GM19025 (cell line): ENCODE measurements around the gene SMARCD1.
"Not testable (repeated sequence)": the region's sequence is repeated elsewhere in the genome, so short reads cannot be mapped to it uniquely, and the experiment has no call there.

Source experiments
- ATAC-seq: cut with Tn5 transposase; IDR thresholded peaks from one replicate; pipeline ENCODE4 v1.9.1; 2021; ENCODE audit warnings: mild to moderate bottlenecking, low read depth, moderate library complexity; ENCODE audit not compliant: unreplicated experiment

SMARCD1 gene

DNA sequence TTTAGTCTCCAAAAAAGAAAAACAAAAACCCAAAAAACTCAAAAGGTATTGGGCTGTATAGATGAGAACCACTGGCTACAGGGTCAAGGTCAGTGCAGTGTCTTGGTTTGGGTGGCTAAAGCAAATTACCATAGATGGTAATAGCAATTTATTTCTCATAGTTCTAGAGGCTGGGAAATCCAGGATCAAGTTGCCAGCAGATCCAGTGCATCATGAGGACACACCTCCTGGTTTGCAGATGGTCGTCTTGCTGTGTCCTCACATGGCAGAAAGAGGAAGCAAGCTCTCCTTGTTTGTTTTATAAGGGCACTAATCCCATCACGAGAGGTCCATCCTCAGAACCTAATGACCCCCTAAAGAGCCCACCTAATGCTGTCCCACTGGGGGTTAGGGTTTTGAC is 38.1 kb downstream of the SMARCD1 start:
- ATAC-seq: no peak

DNA sequence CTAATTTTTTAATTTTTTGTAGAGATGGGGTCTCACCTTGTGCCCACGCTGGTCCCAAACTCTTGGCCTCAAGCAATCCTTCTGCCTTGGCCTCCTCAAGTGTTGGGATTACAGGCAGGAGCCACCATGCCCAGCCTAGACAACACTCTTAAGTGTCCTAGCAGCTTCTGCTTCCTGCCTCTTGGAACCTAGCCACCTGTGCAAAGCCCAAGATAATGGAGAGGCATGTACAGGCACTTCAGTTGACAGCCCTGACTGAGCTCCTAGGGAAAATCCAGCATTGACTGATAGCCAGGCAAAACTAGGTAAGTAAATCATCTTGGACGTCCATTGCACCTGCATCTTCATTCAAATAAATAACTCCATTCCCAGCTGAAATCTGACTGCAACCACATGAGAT is 42.4 kb downstream of the SMARCD1 start:
- ATAC-seq: no peak

DNA sequence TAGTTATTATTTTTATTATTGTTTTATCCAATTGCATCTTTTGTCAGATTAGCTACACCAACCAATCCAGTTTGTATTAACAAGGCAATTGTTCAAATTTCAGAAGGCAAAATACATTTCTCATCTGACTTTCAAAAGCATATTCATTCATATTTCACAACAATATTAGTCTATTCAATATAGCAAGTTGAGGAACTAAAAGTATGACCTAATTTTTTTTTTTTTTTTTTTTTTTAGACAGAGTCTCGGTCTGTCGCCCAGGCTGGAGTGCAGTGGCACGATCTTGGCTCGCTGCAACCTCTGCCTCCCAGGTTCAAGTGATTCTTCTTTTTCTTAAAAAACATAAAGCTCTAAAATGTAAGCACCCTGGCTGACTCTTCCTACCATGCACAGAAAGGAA is 44.1 kb downstream of the SMARCD1 start:
- ATAC-seq: no peak

DNA sequence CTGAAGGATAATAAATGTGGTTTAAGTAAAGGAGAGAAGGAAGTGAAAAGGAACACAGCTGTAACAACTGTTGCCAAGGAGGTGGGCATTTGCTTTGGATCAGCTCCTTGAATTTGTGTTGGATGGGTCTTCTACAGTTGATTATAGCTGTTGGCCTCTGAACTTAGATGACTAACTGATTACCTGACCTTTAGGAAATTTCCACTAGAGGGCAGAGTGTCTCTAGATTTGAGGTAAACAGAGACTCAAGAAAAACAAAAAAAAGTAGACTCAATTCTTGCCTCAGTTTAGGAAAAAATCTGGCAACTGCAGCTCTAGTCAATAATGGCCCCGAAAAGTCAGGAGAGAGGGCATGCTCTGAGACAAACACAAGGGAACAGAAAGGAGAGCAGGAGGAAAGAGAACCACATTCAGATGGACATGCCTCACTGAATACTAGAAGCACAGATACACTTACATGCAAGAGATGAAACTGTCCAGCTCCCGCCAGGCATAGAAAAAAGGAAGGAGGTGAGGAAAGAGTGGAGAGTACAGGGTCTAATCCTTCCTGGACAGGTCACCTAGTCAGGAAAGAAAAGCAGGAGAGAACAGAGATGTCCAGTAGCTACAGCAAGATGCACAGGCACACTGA is 47.5 kb downstream of the SMARCD1 start:
- ATAC-seq: no peak

DNA sequence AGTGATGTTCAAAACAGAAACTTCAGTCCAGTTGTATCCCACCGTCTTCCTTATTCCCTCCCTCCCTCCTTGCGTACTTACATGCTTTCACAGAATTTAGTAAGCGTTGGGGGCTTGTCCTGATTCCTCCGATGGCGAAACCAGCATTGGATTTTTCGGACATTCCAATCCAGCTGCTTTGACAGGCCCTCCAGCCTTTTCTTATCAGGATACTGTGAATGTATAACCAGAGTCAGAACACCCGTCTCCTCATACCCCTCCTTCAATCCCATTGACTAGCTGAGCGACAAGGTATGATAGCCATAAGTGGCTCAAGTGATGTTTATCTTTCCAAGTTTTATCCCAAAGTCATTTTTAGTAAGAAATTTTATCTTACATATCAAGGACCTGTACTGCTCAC is 57.9 kb downstream of the SMARCD1 start:
- no peak for ATAC-seq

DNA sequence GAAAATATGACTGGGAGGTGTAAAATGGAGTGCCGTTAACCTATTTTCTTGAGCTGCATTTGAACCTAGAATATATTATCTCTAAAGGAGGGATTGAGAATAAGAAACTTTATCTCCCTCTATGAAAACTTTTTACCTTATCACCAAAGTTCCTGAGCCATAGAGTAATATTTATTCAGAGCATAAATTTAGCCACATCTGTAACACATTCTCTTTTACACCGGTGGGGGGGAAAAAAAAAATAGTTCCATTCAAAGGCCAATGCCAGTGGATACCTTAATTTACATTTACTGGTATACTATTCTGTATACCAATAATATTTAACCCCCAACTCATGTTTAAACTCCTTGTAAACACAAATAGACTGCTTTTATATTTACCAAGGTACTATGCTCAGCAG is 60.3 kb downstream of the SMARCD1 start:
- ATAC-seq: no peak

DNA sequence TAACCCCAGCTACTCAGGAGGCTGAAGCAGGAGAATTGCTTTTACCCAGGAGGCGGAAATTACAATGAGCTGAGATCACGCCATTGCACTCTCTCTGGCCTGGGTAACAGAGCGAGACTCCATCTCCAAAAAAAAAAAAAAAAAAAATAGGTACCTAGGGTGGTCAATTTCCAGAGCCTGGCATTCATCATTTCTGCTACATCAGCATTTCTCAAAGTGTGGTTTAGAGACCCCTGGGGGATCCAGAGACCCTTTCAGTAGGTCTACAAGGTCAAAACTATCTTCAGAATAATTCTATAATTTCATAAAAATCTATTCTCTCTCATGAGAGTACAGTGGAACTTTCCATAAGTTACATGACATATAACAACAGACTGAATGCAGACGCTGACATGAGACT is 62.1 kb downstream of the SMARCD1 start:
- no peak for ATAC-seq

DNA sequence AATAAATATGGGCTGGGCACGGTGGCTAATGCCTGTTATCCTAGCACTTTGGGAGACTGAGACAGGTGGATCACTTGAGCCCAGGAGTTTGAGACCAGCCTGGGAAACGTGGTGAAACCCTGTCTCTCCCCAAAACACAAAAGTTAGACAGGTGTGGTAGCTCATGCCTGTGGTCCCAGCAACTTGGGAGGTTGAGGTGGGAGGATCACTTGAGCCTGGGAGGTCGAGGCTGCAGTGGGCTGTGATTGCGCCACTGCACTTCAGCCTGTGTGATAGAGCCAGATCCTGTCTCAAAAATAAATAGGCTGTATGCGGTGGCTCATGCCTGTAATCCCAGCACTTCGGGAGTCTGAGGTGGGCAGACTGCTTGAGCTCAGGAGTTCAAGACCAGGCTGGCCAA is 62.9 kb downstream of the SMARCD1 start:
- ATAC-seq: not testable (repeated sequence)

DNA sequence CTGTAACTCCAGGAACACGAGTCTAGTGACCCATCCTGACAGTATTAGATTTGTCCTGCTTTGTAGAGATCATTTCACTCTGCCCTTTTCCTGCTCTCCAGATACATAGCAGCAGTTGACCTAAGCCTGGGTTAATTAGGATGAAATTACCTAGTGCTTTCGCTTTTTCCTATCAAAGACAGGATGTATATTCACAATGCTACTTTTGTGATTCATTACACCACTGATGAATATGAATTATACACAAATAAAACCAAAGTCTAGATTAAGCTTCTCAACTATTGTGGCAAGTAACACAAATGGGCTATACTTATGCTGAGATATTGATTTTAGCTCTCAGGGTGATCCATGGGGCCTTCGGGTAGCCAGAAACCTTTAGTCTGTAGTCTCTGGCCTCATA is 64.2 kb downstream of the SMARCD1 start:
- ATAC-seq: no peak
